DMS53 treated with DMSO at 0.1 percent for 48 hours (cell line): ENCODE data around the gene TET3.

Experiments used
- DNase-seq: peaks from one replicate; lab custom pipeline; 2025; ENCODE audit not compliant: unreplicated experiment; lab: John Stamatoyannopoulos, UW

Gene TET3

DNA sequence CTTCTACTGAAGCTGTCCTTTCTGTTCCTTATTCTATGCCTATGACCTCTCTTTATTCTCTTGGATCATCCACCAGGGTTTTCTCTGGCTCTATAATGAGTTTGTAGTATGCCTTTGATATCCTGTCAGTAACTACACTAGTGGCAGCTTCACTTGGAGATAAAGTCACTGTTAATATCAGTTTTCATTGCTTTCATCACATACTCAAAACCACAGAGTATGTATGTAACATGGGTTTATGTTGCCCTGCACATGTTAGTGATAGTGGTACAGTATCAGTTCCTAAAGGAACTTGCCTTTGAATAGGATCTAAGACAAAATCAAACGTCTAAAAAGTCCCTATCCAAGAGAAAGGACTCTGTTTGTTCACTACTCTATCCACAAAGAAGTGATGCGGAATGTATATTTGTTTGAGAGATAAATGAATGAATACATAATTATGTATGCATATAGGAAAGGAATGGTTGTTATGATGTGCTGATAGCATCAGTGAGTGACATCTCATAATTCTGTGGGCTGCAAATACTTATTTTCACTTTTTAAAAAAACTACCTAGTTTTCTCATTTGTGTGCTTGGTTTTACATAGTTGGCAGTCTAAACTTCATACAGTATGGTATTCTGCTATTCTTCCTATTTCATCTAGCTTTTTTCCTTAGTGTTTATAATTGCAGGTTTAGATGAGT is 45.1 kb downstream of the TET3 start:
- no peak for DNase-seq

DNA sequence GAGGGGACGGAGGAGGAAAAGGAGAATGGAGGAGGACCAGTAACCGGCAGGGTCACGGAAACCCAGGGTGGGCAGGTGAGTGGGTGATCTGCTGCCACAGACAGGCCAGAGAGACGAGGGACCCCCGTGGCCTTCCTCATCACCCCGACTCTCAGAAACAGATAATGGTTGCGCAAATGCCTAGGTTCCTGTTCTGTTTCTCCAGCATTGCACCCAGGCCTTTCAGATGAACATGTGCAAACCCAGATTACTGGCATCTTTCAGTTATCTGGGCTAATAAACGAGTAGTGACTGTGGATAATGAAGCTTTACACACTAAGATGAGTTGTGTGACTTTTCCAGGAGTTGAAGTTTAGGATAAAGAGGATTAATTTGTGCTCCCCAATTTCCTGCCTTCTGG is 46.5 kb downstream of the TET3 start:
- no peak for DNase-seq

DNA sequence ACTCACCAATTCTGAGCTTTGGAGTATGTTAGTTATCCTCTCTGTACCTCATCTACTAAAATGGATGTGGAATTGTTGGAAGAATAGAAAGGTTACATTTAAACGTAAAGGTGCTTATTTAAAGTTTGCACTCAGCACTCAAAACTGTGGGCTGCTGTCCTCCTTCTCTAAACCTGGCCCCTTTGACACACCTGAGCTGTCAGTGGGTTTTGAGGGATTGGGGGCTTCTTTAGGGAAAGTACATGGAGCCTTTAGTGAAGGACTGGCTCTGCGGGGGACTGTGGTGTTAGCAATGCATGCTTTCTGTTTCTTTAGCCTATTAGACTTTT is 47.2 kb downstream of the TET3 start:
- DNase-seq, result no peak

DNA sequence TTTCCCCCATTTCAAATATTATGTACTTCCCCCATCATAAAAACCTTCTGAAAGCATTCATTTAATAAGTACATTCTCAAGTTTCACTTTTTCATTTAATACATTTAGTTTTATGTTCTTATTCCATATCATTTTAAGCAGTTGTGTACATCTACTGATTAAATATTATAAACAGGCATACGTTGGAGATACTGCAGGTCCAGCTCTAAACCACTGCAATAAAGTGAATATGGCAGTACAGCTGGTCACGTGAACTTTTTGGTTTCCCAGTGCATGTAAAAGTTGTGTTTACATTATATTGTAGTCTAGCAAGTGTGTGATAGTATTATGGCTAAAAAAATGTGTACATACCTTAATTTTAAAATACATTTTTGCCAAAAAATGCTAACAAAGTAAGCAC is 48.7 kb downstream of the TET3 start:
- DNase-seq, result no peak
